ENCODE measurements around the gene ANTKMT. TPM values are rescaled to one million over a fixed set of nuclear protein-coding genes. Genes with fewer than 3 reads are reported as not detected.

ANTKMT gene
- total RNA-seq, 2 donors from 2014 or later, result 36.9 to 40.6 TPM

DNA sequence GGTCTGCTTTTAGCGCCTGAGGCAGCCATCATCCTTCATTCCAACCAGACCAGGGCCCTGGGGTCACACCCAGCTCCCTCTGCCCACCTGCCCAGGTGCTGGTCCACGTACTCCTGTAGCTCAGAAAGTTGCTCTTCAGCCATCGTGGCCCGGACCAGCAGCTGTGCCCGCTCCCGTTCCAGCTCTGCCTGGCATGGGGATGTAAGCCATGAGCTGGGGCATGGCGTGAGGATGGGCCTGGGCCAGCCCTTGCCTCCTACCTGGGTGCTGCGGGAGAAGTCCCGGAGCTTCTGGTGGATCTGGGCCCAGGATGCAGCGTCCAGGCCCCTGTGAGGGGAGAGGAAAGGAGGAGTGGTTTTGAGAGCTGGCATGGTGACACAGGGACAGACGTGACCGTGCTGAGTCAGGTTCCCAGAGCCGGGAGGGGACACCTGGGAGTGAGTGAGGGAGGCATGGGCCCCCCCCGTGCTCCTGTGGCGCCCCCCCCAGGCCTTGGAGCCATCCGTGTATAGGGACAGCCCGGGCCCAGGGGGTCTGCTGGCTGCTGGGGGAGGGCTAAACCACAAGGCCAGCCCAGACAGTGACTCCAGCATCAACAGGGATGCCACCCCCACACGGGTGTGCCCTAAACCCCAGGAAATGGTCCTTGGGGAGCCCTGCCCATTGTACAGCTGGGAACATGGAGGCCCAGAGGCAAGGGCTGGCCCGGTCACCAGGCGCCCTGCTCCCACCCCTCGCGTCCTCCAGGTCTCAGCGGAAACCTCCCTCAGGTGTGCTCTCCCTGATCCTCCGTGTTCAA lies 2.1 kb downstream of the ANTKMT start:
- 91 to 97% methylated on average over 6 to 24 of the region's 24 CpGs for WGBS, 2 experiments (ENCODE audit: insufficient coverage in 1 of 2, insufficient read length in 1 of 2)
- Histone ChIP-seq H3K9me3 (ENCODE audit: control insufficient read depth, low read length) (no peaks in the 10 kb centered on the region), H3K4me1 (ENCODE audit: control insufficient read depth, insufficient read depth, low read length) (peaks cover 7% of the 10 kb centered on the region), H3K27ac (ENCODE audit: low read depth, low read length) (no peak overlapping the region), H3K9ac (ENCODE audit: extremely low read depth, low read length, poor library complexity, severe bottlenecking) (no peak overlapping the region), H3K27me3 (ENCODE audit: control insufficient read depth, insufficient read depth, low read length, poor library complexity, severe bottlenecking) (peaks cover 19% of the 10 kb centered on the region), H3K4me3 (ENCODE audit: low read length) (no peak overlapping the region), H3K36me3 (ENCODE audit: control insufficient read depth, insufficient read depth, low read length) (no peaks in the 10 kb centered on the region)
- H3K27me3 Mint-ChIP-seq (ENCODE audit: insufficient read depth), result peaks cover 15% of the 10 kb centered on the region
- no peak overlapping the region for H3K27ac Mint-ChIP-seq
- H3K4me1 Mint-ChIP-seq, result peaks cover 3% of the 10 kb centered on the region
- DNase-seq, result no peak
- H3K9me3 Mint-ChIP-seq, result no peaks in the 10 kb centered on the region
- no peak overlapping the region for H3K4me3 Mint-ChIP-seq
- TF ChIP-seq, protein P1, sequence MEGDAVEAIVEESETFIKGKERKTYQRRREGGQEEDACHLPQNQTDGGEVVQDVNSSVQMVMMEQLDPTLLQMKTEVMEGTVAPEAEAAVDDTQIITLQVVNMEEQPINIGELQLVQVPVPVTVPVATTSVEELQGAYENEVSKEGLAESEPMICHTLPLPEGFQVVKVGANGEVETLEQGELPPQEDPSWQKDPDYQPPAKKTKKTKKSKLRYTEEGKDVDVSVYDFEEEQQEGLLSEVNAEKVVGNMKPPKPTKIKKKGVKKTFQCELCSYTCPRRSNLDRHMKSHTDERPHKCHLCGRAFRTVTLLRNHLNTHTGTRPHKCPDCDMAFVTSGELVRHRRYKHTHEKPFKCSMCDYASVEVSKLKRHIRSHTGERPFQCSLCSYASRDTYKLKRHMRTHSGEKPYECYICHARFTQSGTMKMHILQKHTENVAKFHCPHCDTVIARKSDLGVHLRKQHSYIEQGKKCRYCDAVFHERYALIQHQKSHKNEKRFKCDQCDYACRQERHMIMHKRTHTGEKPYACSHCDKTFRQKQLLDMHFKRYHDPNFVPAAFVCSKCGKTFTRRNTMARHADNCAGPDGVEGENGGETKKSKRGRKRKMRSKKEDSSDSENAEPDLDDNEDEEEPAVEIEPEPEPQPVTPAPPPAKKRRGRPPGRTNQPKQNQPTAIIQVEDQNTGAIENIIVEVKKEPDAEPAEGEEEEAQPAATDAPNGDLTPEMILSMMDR (conservative IDR thresholded peaks at IDR 0.05), result no peak
- no peaks in the 10 kb centered on the region for H3K36me3 Mint-ChIP-seq (ENCODE audit: low read depth)

DNA sequence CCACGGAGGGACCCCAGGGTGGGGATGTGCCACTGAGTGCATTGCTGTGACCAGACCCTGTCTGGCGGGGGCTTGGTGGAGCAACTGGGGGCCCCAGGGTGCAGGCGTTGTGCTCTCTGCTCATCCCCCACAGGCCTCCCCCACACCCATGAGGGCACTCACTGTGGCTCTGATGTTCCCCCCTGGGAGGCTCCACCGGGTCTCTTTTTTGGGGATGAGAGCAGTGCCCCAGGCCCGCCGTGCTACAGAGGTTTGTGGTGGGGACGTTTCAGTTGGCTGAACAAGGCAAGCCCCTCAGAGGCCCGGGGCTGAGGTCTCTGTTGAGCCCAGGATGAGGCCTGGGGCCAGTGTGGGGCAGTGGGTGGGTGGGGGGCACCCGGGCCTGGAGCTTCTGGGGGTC lies 2.7 kb downstream of the ANTKMT start:
- Histone ChIP-seq H3K9me3 (ENCODE audit: control insufficient read depth, low read length) (no peaks in the 10 kb centered on the region), H3K36me3 (ENCODE audit: control insufficient read depth, insufficient read depth, low read length) (no peaks in the 10 kb centered on the region), H3K27me3 (ENCODE audit: control insufficient read depth, insufficient read depth, low read length, poor library complexity, severe bottlenecking) (peaks cover 19% of the 10 kb centered on the region), H3K9ac (ENCODE audit: extremely low read depth, low read length, poor library complexity, severe bottlenecking) (no peak overlapping the region), H3K4me3 (ENCODE audit: low read length) (no peak overlapping the region), H3K27ac (ENCODE audit: low read depth, low read length) (no peak overlapping the region), H3K4me1 (ENCODE audit: control insufficient read depth, insufficient read depth, low read length) (peaks cover 7% of the 10 kb centered on the region)
- H3K27me3 Mint-ChIP-seq (ENCODE audit: insufficient read depth), result peaks cover 15% of the 10 kb centered on the region
- no peaks in the 10 kb centered on the region for H3K36me3 Mint-ChIP-seq (ENCODE audit: low read depth)
- peaks cover 3% of the 10 kb centered on the region for H3K4me1 Mint-ChIP-seq
- TF ChIP-seq, protein P1 (conservative IDR thresholded peaks at IDR 0.05), result no peak
- WGBS, 2 experiments (ENCODE audit: insufficient coverage in 1 of 2, insufficient read length in 1 of 2), result 92 to 100% methylated on average over 2 to 9 of the region's 9 CpGs
- no peak overlapping the region for H3K4me3 Mint-ChIP-seq
- no peak overlapping the region for H3K27ac Mint-ChIP-seq
- H3K9me3 Mint-ChIP-seq, result no peaks in the 10 kb centered on the region
- DNase-seq, result no peak

DNA sequence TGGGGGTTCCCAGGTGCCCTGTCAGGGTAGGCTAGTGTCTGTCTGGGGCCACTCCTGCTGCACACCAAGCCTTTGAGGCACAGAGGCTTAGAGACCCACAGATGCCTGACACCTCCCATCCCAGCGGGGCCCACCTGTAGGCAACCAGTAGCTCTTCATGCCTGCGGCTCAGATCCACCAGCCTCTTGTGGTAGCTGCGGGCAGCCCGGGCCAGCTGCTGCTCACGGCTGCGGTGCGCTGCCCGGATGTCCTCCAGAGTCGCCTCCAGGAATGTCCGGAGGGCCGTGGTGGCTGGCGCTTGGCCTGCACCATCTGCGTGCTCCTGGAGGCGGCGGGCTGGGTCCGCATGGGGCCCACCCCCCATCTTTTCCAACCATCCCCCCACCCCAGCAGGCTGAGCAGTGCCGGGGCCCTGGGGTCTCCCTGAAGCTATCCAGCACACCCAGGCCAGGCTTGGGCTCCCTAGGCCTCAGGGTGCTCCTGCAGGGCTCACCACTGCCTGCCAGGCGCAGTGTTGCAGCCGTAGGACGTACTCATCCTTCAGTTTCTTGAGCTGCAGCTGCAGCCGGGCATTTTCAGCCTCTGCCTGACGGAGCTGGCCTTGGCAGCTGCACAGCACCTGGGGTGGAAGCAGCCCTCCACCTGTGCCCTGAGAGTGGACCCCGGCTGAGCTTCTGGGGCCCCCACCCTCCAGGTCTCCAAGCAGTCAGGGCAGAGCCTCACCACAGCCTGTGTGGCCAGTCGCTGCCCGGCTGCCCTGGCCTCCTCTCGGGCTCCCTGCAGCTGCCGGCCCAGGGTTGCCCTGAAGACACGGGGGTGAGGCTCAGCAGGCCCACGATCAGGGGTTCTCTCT lies 3.5 kb downstream of the ANTKMT start:
- Histone ChIP-seq H3K27me3 (ENCODE audit: control insufficient read depth, insufficient read depth, low read length, poor library complexity, severe bottlenecking) (peaks cover 19% of the 10 kb centered on the region), H3K4me1 (ENCODE audit: control insufficient read depth, insufficient read depth, low read length) (peaks cover 7% of the 10 kb centered on the region), H3K9ac (ENCODE audit: extremely low read depth, low read length, poor library complexity, severe bottlenecking) (no peak overlapping the region), H3K36me3 (ENCODE audit: control insufficient read depth, insufficient read depth, low read length) (no peaks in the 10 kb centered on the region), H3K9me3 (ENCODE audit: control insufficient read depth, low read length) (no peaks in the 10 kb centered on the region), H3K27ac (ENCODE audit: low read depth, low read length) (no peak overlapping the region), H3K4me3 (ENCODE audit: low read length) (no peak overlapping the region)
- Mint-ChIP-seq H3K27me3 (ENCODE audit: insufficient read depth) (peaks cover 15% of the 10 kb centered on the region), H3K36me3 (ENCODE audit: low read depth) (no peaks in the 10 kb centered on the region), H3K4me3 (no peak overlapping the region), H3K4me1 (peaks cover 3% of the 10 kb centered on the region), H3K27ac (no peak overlapping the region), H3K9me3 (no peaks in the 10 kb centered on the region)
- TF ChIP-seq, protein P1 (conservative IDR thresholded peaks at IDR 0.05), result no peak
- WGBS, 2 experiments (ENCODE audit: insufficient coverage in 1 of 2, insufficient read length in 1 of 2), result 90 to 96% methylated on average over 18 to 29 of the region's 29 CpGs
- DNase-seq, result no peak
